H1 (cell line): ENCODE data around the gene ITGAE. TPM values are rescaled to one million over a fixed set of nuclear protein-coding genes. Genes with fewer than 3 reads are reported as not detected.

Experiments
- CTCF ChIA-PET: fragments of 300-600 bp; sonication (Branson Sonifier 250); formaldehyde crosslinking; loops from one replicate; lab custom pipeline; 2021; ENCODE audit not compliant: partially characterized antibody; lab: Charles Lee
- POLR2A ChIA-PET: fragments of 300-600 bp; sonication (Branson Sonifier 250); formaldehyde crosslinking; loops from one replicate; lab custom pipeline; 2021; ENCODE audit warnings: inconsistent platforms; ENCODE audit not compliant: partially characterized antibody; lab: Charles Lee
- DNase-seq, 2 experiments: peaks; one replicate each; pipeline versions ENCODE4 v3.0.0 to v3.0.0-alpha.2; 2010 to 2022; ENCODE audit warnings: low spot score in 2 of 2, low read depth in 1 of 2, mixed read lengths in 1 of 2
- FAIRE-seq: peaks from 2 replicates; lab custom pipeline; 2011; peaks lifted over from hg19 to GRCh38; lab: Jason Lieb, UNC
- H2AFZ ChIP-seq: 2 replicates; pipeline ENCODE4 v1.8.1; 2012; ENCODE audit warnings: low read length, inconsistent platforms
- H2AK5ac ChIP-seq: 2 replicates; pipeline ENCODE4 v1.6.1; 2013; ENCODE audit warnings: low read depth, low read length
- H2BK120ac ChIP-seq: replicated peaks from 2 replicates; pipeline ENCODE3; 2013; ENCODE audit warnings: low read depth, low read length, inconsistent platforms
- H2BK12ac ChIP-seq: 2 replicates; pipeline ENCODE4 v1.6.1; 2013; ENCODE audit warnings: low read depth, low read length
- H2BK15ac ChIP-seq: 2 replicates; pipeline ENCODE4 v1.6.1; 2013; ENCODE audit warnings: low read length
- H2BK20ac ChIP-seq: 2 replicates; pipeline ENCODE4 v1.6.1; 2013; ENCODE audit warnings: low read length
- H2BK5ac ChIP-seq: 2 replicates; pipeline ENCODE4 v1.6.1; 2013; ENCODE audit warnings: low read depth, low read length
- H3K14ac ChIP-seq: 2 replicates; pipeline ENCODE4 v1.6.1; 2013; ENCODE audit warnings: inconsistent platforms; ENCODE audit not compliant: insufficient read length
- H3K18ac ChIP-seq: 2 replicates; pipeline ENCODE4 v1.6.1; 2013; ENCODE audit warnings: low read length; ENCODE audit errors: extremely low read depth
- H3K23ac ChIP-seq: 2 replicates; pipeline ENCODE4 v1.6.1; 2013; ENCODE audit warnings: inconsistent platforms; ENCODE audit not compliant: insufficient read length
- H3K23me2 ChIP-seq: 2 replicates; pipeline ENCODE4 v1.6.1; 2013; ENCODE audit warnings: low read depth, low read length
- H3K27ac ChIP-seq: 2 replicates; pipeline ENCODE4 v1.6.1; 2011; ENCODE audit warnings: low read depth, low read length, inconsistent platforms
- H3K27me3 ChIP-seq, 4 experiments: replicated peaks in 1 of 4; 1 replicate in 1 of 4; 2 replicates in 3 of 4; pipeline versions ENCODE4 v1.6.1 to v1.8.1; 2011 to 2013; ENCODE audit warnings: low read length in 3 of 4, mild to moderate bottlenecking in 3 of 4, inconsistent platforms in 2 of 4, mixed read lengths in 2 of 4, moderate library complexity in 1 of 4; ENCODE audit not compliant: control insufficient read depth in 3 of 4, insufficient read depth in 3 of 4; ENCODE audit errors: extremely low read depth in 1 of 4
- H3K36me3 ChIP-seq, 4 experiments: 2 replicates each; pipeline versions ENCODE4 v1.6.1 to v1.8.1; 2011 to 2013; ENCODE audit warnings: mild to moderate bottlenecking in 4 of 4, low read length in 3 of 4, moderate library complexity in 2 of 4, control low read depth in 1 of 4, inconsistent platforms in 1 of 4; ENCODE audit not compliant: insufficient read depth in 4 of 4, control insufficient read depth in 2 of 4
- H3K4ac ChIP-seq: replicated peaks from 2 replicates; pipeline ENCODE3; 2013; ENCODE audit warnings: low read length, low read depth, mixed read lengths, inconsistent platforms; ENCODE audit not compliant: insufficient read length
- H3K4me1 ChIP-seq, 4 experiments: replicated peaks in 1 of 4; 1 replicate in 1 of 4; 2 replicates in 3 of 4; pipeline versions ENCODE4 v1.6.1 to v1.8.1; 2011 to 2013; ENCODE audit warnings: low read length in 3 of 4, inconsistent platforms in 2 of 4, mixed read lengths in 1 of 4; ENCODE audit not compliant: insufficient read depth in 4 of 4, control insufficient read depth in 3 of 4
- H3K4me2 ChIP-seq, 2 experiments: 2 replicates each; pipeline versions ENCODE4 v1.6.1 to v1.8.1; 2011 to 2013; ENCODE audit warnings: low read depth in 2 of 2, low read length in 2 of 2, control low read depth in 1 of 2, inconsistent platforms in 1 of 2, mild to moderate bottlenecking in 1 of 2; ENCODE audit not compliant: insufficient read depth in 1 of 2
- H3K4me3 ChIP-seq, 4 experiments: fragments of 200-600, 300-600 bp in 1 of 4; sonication (generic), shearing (Covaris generic), sonication (Bioruptor Twin) in 1 of 4; 2 replicates each; pipeline versions ENCODE4 v1.5.1 to v1.8.1; 2011 to 2016; ENCODE audit warnings: low read length in 4 of 4, low read depth in 3 of 4, control low read depth in 2 of 4, inconsistent platforms in 2 of 4, mild to moderate bottlenecking in 2 of 4, mixed read lengths in 1 of 4, moderate library complexity in 1 of 4; ENCODE audit not compliant: insufficient read depth in 2 of 4; ENCODE audit errors: extremely low read depth in 1 of 4
- H3K56ac ChIP-seq: replicated peaks from 2 replicates; pipeline ENCODE3; 2013; ENCODE audit warnings: low read depth, mild to moderate bottlenecking, mixed read lengths, low read length, inconsistent platforms; ENCODE audit not compliant: insufficient read length
- H3K79me1 ChIP-seq: 2 replicates; pipeline ENCODE4 v1.6.1; 2013; ENCODE audit warnings: low read depth, low read length, control low read depth
- H3K79me2 ChIP-seq, 2 experiments: 2 replicates each; pipeline versions ENCODE4 v1.6.1 to v1.8.1; 2012 to 2013; ENCODE audit warnings: low read length in 2 of 2, mild to moderate bottlenecking in 2 of 2, inconsistent platforms in 1 of 2; ENCODE audit not compliant: insufficient read depth in 2 of 2, control insufficient read depth in 1 of 2
- H3K9ac ChIP-seq, 4 experiments: replicated peaks in 1 of 4; 1 replicate in 1 of 4; 2 replicates in 3 of 4; pipeline versions ENCODE4 v1.6.1 to v1.8.1; 2011 to 2013; ENCODE audit warnings: low read depth in 3 of 4, low read length in 3 of 4, control low read depth in 2 of 4, mild to moderate bottlenecking in 2 of 4, moderate library complexity in 2 of 4, inconsistent platforms in 1 of 4; ENCODE audit errors: extremely low read depth in 1 of 4
- H3K9me3 ChIP-seq, 2 experiments: 2 replicates each; pipeline versions ENCODE4 v1.6.1 to v1.8.1; 2012 to 2013; ENCODE audit warnings: mild to moderate bottlenecking in 2 of 2, moderate library complexity in 2 of 2, control low read depth in 1 of 2, inconsistent platforms in 1 of 2, low read depth in 1 of 2, low read length in 1 of 2, mixed read lengths in 1 of 2; ENCODE audit not compliant: insufficient read depth in 2 of 2
- H4K20me1 ChIP-seq, 2 experiments: replicated peaks in 1 of 2; 2 replicates each; pipeline versions ENCODE3 to v1.8.1; 2011 to 2013; ENCODE audit warnings: inconsistent platforms in 2 of 2, low read length in 2 of 2, mild to moderate bottlenecking in 1 of 2; ENCODE audit not compliant: insufficient read depth in 2 of 2, control insufficient read depth in 1 of 2
- H4K5ac ChIP-seq: 2 replicates; pipeline ENCODE4 v1.6.1; 2013; ENCODE audit warnings: low read length, low read depth, mixed read lengths, inconsistent platforms; ENCODE audit not compliant: insufficient read length
- H4K8ac ChIP-seq: 2 replicates; pipeline ENCODE4 v1.8.0; 2013; ENCODE audit warnings: mild to moderate bottlenecking, moderate library complexity, low read length, inconsistent platforms; ENCODE audit not compliant: insufficient read depth; ENCODE audit errors: extremely low read depth
- H4K91ac ChIP-seq: replicated peaks from 2 replicates; pipeline ENCODE3; 2013; ENCODE audit warnings: low read length, mixed read lengths, inconsistent platforms; ENCODE audit not compliant: insufficient read length
- BRCA1 ChIP-seq: IDR thresholded peaks from 2 replicates; pipeline ENCODE4 v1.6.1; 2012; ENCODE audit warnings: low read depth, low read length, improper control_type of control experiment
- PHF8 ChIP-seq: fragments of 200-600 bp; sonication (generic); conservative IDR thresholded peaks from 2 replicates; pipeline ENCODE4 v1.7.1; 2012; ENCODE audit warnings: low read depth, mild to moderate bottlenecking, inconsistent platforms, low read length, moderate library complexity
- WGBS, 2 experiments: shearing (Covaris generic) in 1 of 2; methylation state at CpG; one replicate each; pipeline versions ENCODE4 v1.1.6 to v1.1.7; 2013 to 2015; ENCODE audit warnings: low lambda C conversion rate in 2 of 2, mixed read lengths in 2 of 2, inconsistent platforms in 1 of 2, low coverage in 1 of 2, missing lambda C conversion rate in 1 of 2; ENCODE audit not compliant: insufficient replicate concordance in 2 of 2, insufficient coverage in 1 of 2, insufficient read length in 1 of 2; ENCODE audit errors: extremely low coverage in 1 of 2, missing lambda C conversion rate in 1 of 2; 5-methylcytosine and 5-hydroxymethylcytosine counted together
- polyA plus RNA-seq, 7 experiments: library from polyadenylated mRNA; depleted of rRNA in 3 of 7; stranded (reverse) in 5 of 7; unstranded in 2 of 7; fragments of >200 nt in 5 of 7; fragments of 200-250 nt in 2 of 7; gene quantifications; 1 replicate in 5 of 7; 2 replicates in 1 of 7; 4 replicates in 1 of 7; pipeline versions ENCODE4 v1.2.1 to v1.2.3, GENCODE V29; 2011 to 2013; ENCODE audit warnings: missing spikeins in 2 of 7, mixed read lengths in 2 of 7
- total RNA-seq: library from RNA; stranded (reverse); fragmentation: NEBNext Ultra II Directional; extraction: Animal tissue kit (Norgen Biotek cat#: 25700); gene quantifications from 2 replicates; pipeline ENCODE4 v1.2.1, GENCODE V29; 2021

Gene ITGAE
- total and polyA plus RNA-seq, 2 of the 8 experiments (the other 6 are each of a cell fraction or from before 2014, with no cell fraction given), result 23.2 to 43.1 TPM

DNA sequence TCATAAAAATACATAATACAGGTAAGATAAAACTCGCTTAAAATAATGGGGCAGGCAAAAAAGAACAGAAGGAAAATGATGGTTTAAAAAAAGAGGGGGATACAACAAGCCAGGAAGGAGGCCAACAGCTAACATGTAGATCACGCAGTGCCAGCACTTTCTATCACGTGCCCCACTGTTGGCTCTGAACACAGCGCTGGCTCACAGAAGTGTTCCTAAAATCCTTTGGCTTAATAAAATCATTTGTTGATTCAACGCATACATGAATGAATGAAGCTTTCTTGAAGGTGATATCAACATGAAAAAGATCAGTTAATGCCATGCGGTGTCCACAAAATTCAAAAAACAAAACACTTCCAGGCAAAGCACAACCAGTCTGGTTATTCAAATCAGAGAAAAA, 8.5 kb downstream of the ITGAE start:
- CTCF ChIA-PET, result interaction anchor here (0.6 to 1.9 kb wide), 2 partner anchors 55 to 771 kb away, joined by 4 to 6 read pairs; no protein-coding TSS in a partner anchor
- no peak for FAIRE-seq
- Histone ChIP-seq H2BK15ac (no peak overlapping the region), H3K4me2 (no peak overlapping the region), H4K20me1 (peaks cover 2 to 5% of the 10 kb centered on the region in 2 experiments), H2BK120ac (no peak overlapping the region), H3K4me1 (no peaks in the 10 kb centered on the region), H3K27me3 (no peaks in the 10 kb centered on the region), H4K91ac (no peak overlapping the region), H2AFZ (no peak overlapping the region), H3K4me3 (no peak overlapping the region), H3K79me2 (no peaks in the 10 kb centered on the region), H3K79me1 (no peaks in the 10 kb centered on the region), H3K9ac (no peak overlapping the region), H2BK20ac (no peak overlapping the region), H3K23ac (no peak overlapping the region), H3K23me2 (no peaks in the 10 kb centered on the region), H2BK12ac (no peak overlapping the region), H2AK5ac (no peak overlapping the region), H4K5ac (no peak overlapping the region), H4K8ac (no peak overlapping the region; the same call in 1 of the 2 replicates), H3K27ac (no peak overlapping the region), H3K36me3 (no peaks in the 10 kb centered on the region), H3K14ac (no peak overlapping the region), H3K56ac (no peak overlapping the region), H3K9me3 (no peaks in the 10 kb centered on the region), H3K4ac (no peak overlapping the region), H2BK5ac (no peak overlapping the region), H3K18ac (no peak overlapping the region)
- no peak for DNase-seq
- POLR2A ChIA-PET, result interaction anchor here (0.6 kb wide), 1 partner anchor 53 kb away, joined by 3 read pairs; no protein-coding TSS in a partner anchor
- WGBS, 2 experiments, result 89% methylated on average over 6 of the region's 6 CpGs; no CpG with 5 or more reads in 1 of the 2 experiments
- TF ChIP-seq PHF8 (no peak), BRCA1 (no peak)
